ENCODE data around the gene ATE1. TPM values are rescaled to one million over a fixed set of nuclear protein-coding genes. Genes with fewer than 3 reads are reported as not detected.

The ATE1 gene
- total RNA-seq, 4 donors from 2014 or later, result 31.4 to 47.9 (median 38.3) TPM

- Histone ChIP-seq H3K9me3 (no peaks in the 10 kb centered on the region), H3K36me3 (no peaks in the 10 kb centered on the region), H3K27me3 (no peaks in the 10 kb centered on the region), H3K4me1 (no peaks in the 10 kb centered on the region), H3K27ac (no peak overlapping the region), H3K4me3 (no peak overlapping the region)
- no peak for DNase-seq
- TF ChIP-seq CTCF (IDR thresholded peaks at IDR 0.05) (no peak), POLR2A (IDR thresholded peaks at IDR 0.05) (no peak)
These were observed 119.0 kb downstream of the ATE1 start for GRCh38 chr10:121808835-121809234.

- no peaks in the 10 kb centered on the region for H3K9me3 ChIP-seq
- no peak for DNase-seq
- H3K27me3 ChIP-seq, result no peaks in the 10 kb centered on the region
- H3K36me3 ChIP-seq, result no peaks in the 10 kb centered on the region
- no peak overlapping the region for H3K4me3 ChIP-seq
- TF ChIP-seq POLR2A (IDR thresholded peaks at IDR 0.05) (no peak), CTCF (IDR thresholded peaks at IDR 0.05) (no peak)
- H3K4me1 ChIP-seq, result no peaks in the 10 kb centered on the region
- no peak overlapping the region for H3K27ac ChIP-seq
These were observed 123.4 kb downstream of the ATE1 start for GRCh38 chr10:121804460-121804859.

DNA sequence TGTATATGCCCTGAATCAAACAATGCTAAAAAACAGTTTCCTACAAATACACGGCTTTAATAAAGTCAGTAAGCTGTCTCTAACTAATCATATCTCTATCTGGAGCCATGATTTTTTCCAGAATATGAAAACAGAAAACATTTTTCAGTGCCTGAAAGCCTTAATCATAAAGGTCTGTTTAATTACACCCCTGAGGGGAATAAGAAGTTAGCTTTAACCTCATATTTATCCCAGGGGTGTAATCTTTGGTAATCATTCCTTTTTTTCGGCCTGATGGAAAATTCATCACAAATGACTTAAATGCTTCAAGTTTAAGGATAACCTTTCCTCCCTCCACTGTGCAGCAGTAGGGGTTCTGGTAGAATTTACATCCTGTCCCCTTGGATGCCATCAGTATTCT is 124.2 kb downstream of the ATE1 start:
- Histone ChIP-seq H3K27ac (no peak overlapping the region), H3K4me3 (no peak overlapping the region), H3K27me3 (no peaks in the 10 kb centered on the region), H3K9me3 (no peaks in the 10 kb centered on the region), H3K4me1 (no peaks in the 10 kb centered on the region), H3K36me3 (no peaks in the 10 kb centered on the region)
- no peak for DNase-seq
- TF ChIP-seq CTCF (IDR thresholded peaks at IDR 0.05) (no peak), POLR2A (IDR thresholded peaks at IDR 0.05) (no peak)

- Histone ChIP-seq H3K27me3 (no peaks in the 10 kb centered on the region), H3K4me1 (no peaks in the 10 kb centered on the region), H3K27ac (no peak overlapping the region), H3K36me3 (no peaks in the 10 kb centered on the region), H3K4me3 (no peak overlapping the region), H3K9me3 (no peaks in the 10 kb centered on the region)
- TF ChIP-seq CTCF (IDR thresholded peaks at IDR 0.05), result no peak
- TF ChIP-seq POLR2A (IDR thresholded peaks at IDR 0.05), result no peak
- DNase-seq, result no peak
These were observed 127.0 kb downstream of the ATE1 start for GRCh38 chr10:121800831-121801230.

- no peak overlapping the region for H3K27ac ChIP-seq
- H3K27me3 ChIP-seq, result no peaks in the 10 kb centered on the region
- H3K4me3 ChIP-seq, result no peak overlapping the region
- no peaks in the 10 kb centered on the region for H3K4me1 ChIP-seq
- no peaks in the 10 kb centered on the region for H3K9me3 ChIP-seq
- no peaks in the 10 kb centered on the region for H3K36me3 ChIP-seq
- TF ChIP-seq POLR2A (IDR thresholded peaks at IDR 0.05) (no peak), CTCF (IDR thresholded peaks at IDR 0.05) (no peak)
- DNase-seq, result no peak
These were observed 127.7 kb downstream of the ATE1 start for GRCh38 chr10:121800146-121800545.

DNA sequence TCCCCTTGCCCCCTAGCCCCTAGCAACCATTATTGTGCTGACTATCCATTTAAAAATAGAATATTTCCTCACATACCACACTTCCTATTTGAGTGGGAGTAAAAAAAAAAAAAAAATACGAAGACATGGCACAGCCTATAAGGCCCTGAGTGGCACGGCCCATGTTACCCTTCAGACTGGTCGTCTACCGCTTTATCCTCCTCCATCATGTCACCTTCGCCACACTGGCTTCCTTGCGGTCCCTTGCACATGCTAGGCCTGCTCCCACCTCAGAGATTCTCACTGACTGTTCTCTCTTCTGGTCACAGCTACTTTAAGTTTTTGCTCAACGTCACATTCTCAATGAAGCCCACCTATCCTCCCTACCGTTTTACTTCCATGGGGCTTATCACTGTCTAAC is 130.3 kb downstream of the ATE1 start:
- H3K27ac ChIP-seq, result no peak overlapping the region
- no peak for DNase-seq
- no peak overlapping the region for H3K4me3 ChIP-seq
- no peaks in the 10 kb centered on the region for H3K27me3 ChIP-seq
- no peaks in the 10 kb centered on the region for H3K36me3 ChIP-seq
- no peaks in the 10 kb centered on the region for H3K9me3 ChIP-seq
- no peaks in the 10 kb centered on the region for H3K4me1 ChIP-seq
- TF ChIP-seq CTCF (IDR thresholded peaks at IDR 0.05), result no peak
- no peak for TF ChIP-seq POLR2A (IDR thresholded peaks at IDR 0.05)

Data from Peyer's patch (tissue), 4 donors.